ENCODE results near the gene TRMT2A.

Gene TRMT2A

DNA sequence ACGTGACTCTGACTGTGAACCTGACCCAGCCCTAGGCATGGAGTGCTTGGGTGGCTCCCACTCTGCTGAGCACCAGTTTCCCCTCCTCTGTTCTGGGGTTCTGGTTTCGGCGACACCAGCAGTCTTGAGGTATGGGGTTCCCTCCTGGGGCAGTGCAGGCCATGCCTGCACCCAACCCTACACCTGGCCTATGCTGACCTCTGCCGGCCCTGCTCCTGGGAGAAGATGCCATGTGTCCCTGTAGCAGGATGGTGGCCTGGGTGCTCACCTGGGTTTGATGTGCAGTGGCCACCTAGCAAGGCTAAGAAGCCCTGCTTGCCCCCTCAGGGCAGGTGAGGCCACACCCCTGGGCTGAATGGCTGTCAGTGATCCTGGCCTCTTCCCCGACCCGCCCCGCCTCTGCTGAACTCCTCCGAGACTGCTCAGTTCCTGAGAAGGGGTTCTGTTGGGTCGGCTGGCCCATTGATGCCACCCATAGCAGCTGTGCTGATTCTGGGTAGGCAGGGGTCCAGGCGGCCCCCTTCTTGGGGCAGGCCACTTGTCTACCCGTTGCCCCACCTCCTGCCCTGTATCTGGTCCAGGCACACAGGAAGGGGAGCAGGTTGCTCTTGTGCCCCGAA is 17.0 kb upstream of the TRMT2A start:
- no peak for DNase-seq

DNA sequence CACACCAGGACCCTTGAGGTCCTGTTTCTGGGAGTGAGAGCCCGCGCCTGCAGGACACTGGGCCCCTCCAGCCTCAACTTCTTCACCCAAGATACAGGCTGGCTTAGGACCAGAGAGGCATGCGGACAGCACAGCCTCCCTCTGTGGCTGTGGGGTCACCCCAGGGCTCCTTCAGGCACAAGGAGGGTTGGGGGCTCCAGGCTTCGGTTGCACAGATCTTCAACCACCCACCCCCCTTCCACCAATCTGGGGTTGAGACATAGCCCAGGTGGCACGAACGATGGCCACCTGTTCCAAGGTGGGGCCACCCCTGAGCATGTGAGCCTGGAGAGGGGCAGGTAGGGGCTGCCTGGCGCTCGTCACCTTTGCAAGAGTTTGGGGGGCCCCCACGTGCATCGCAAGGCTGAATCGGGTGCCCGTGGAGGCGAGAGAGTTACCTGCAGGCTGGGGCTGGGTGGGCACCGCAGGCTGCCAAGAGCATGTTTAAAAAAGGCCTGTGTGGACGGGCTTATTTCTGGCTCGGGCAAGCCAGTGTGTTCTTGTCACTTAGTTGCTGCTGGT is 15.7 kb upstream of the TRMT2A start:
- DNase-seq, result no peak

- DNase-seq, result no peak
Measured at GRCh38 chr22:20131859-20132685, 15.0 kb upstream of the TRMT2A start.

DNA sequence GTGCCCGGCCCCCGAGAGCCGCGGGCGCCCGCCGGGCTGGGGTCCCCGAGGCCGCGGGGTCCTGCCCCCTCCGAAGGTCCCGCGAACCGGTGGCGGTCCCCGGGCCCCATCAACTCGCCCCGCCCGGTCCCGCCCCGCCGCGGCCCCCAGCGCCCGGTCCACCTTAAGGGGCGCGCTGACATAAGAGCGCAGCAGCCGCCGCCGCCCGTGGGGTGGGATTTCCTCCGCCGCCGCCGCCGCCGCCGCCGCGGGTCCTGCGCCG is 14.5 kb upstream of the TRMT2A start, which contains the start of gene ZDHHC8:
TSS of gene ZDHHC8 (plus strand) at position 208 of the 262 bp plus-strand sequence. CDS start 144 bp downstream, outside the sequence.
- no peak for DNase-seq

- DNase-seq, result peak; percentile 74
Measured at GRCh38 chr22:20130731-20131596, 13.9 kb upstream of the TRMT2A start.

DNA sequence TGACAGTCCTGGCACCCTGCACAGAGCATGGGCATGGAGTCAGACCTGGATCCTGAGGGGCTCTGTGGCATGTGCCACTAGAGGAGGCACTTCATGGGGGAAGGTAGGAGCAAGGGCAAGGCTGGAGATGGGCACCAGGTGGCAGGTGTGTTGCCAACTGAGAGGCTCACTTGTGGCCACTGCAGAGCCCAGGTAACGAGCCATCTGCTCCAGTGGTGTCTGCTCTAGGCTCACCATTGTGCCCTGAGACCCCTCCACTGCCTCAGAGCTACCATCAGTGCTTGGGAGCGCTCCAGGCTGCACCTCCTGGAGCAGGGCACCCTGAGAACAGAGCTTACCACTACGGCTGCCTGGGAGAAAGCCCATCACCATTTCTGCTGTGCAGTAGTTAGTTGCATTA is 13.3 kb upstream of the TRMT2A start:
- DNase-seq, result no peak

DNA sequence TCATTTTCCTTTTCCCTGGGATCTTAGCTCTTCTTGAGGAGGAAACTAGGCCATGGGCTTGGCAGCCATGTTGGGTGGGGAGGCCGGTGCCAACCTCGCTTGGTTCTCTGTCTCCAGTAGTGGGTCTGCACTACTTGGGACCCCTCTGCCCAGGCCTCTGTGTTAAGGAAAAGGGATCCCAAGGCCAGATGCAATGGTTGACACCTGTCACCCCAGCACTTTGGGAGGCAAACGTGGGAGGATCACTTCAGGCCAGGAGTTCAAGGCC is 12.7 kb upstream of the TRMT2A start:
- DNase-seq, result no peak

DNA sequence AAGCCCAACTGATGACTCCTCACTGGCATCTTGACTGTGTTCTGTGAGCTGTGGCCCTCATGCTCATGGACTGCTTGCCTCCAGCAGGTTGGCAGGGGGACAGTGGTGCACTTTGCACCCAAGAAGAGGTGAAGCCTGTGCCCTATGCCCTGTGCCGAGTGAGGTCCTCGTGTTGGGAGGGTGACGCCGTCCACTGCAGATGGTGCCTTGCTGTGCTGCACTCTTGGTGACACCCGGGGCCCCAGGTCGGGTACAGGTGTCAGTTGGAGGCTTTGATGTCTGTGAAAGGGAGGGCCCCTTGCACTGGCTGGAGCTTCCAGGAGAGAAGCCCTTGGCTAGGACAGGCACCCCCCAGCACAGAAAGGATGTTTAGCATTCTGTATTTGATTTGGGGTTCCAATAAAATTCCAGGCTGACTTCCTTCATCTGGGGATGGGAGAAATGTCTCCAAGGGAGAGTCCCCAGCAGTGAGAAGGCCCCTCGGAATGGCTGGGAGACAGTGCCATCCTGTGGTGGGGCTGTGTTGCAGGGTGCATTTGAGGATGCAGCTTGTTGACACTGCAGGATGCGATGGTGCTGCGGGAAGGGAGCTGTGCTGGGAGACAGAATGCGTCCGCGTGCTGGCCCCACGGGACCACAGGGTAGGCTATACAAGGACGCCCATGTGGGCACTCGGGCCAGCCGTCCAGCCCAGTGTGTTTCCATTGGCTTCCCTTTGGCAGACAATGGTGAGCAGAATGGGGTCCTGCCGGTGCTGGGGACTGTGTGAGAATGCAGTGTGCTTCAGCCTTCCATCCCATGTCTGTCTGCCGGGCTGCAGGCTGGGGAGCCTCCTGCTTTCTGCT is 12.1 kb upstream of the TRMT2A start:
- DNase-seq, result no peak

- no peak for DNase-seq
Measured at GRCh38 chr22:20128619-20128901, 11.5 kb upstream of the TRMT2A start.

DNA sequence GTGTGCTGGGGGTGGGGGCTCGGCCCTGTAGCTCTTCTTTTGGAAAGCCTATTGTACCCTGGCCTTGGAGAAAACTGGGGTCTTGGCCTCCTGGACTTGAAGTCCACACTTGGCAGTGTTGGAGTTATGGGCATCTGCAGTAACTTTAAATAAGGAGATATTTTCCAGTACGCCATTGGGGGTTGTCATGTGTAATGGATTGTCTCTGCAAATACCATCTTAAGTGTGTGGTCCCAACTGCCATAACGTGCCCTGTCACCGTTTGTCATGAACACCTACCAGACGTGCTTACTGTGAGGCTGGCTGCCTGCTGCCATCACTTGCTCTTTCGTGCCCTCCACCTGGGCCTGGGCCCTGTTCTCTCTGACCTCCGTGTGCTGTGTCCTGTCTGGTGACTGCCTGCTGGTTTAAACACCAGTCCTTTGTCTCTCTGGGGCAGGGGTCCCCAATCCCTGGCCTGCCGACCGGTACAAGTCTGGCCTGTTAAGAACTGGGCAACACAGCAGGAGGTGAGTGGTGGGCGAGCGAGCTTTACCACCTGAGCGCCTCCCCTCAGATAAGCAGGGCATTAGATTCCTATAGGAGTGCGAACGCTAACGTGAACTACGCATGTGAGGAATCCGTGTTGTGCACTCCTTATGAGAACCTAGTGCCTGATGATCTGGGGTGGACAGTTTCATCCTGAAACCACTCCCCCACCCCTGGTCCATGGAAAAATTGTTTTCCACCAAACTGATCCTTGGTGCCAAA is 11.0 kb upstream of the TRMT2A start:
- no peak for DNase-seq

- DNase-seq, result no peak
Measured at GRCh38 chr22:20127318-20127868, 10.4 kb upstream of the TRMT2A start.

DNA sequence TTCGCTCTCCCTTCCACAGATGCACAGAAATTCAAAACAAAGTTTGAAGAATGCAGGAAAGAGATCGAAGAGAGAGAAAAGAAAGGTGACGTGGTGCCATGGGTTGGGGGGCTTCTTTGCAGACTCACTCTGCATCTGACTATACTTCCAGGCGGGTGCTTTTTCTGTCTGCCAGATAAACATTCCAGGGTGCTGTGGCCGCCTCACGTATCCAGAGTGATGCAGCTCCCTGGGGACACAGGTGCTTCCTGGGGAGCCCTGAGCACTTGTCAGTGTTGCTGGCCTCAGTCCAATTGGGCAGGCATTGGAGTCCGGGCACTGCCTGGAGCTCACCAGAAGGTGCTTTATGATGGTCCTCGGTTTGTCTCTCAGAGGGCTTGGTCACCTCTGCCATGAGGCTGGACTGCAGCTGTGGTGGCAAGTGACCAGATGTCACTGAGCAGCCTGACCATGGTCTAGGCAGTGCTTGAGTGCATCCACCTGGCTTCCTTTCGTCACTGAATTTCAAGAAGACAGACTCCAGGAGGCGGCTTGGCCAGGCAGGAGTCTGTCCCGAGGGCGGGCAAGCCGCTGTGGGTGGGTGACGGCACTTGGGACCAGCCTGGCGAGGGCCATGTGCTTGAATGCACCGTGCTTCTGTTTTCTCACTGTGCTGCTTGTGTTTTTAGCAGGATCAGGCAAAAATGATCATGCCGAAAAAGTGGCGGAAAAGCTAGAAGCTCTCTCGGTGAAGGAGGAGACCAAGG is 9.4 kb upstream of the TRMT2A start:
- no peak for DNase-seq

GRCh38 chr22:20125201-20126174 is 8.5 kb upstream of the TRMT2A start:
- DNase-seq, result no peak

DNA sequence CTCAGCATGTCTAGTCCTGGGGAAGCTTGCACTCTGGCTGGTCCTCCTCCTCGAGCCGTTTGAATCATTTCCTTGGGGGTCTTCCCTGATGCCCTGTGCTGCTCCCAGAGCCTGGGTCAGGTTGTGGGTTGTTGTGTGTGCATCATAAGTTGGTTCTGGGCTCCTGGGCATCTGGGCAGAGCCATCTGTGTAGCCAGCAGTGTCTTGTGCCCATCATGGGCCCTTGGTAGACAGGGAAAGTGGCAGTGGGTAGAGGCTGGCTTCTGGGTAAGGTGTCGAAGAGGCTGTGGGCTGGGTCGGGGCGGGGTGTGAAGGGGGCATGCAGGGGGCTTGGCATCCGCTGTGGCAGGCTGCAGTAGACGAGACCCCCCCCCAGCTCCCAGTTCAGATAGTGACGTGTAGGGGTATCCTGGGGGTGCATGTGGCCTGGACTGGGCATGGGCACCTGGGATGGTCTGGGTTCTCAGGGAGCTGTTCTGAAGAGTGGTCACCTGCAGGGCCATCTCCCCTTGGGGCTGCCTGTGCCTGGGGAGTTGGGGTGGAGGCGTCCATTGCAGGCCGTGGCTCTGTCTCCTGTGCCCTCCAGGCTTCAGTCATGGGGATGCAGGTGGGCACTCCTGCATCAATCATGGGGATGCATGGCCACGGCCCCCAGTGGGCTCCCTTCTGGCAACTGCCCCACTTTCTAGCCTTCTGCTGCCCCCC is 7.2 kb upstream of the TRMT2A start:
- DNase-seq, result no peak

DNA sequence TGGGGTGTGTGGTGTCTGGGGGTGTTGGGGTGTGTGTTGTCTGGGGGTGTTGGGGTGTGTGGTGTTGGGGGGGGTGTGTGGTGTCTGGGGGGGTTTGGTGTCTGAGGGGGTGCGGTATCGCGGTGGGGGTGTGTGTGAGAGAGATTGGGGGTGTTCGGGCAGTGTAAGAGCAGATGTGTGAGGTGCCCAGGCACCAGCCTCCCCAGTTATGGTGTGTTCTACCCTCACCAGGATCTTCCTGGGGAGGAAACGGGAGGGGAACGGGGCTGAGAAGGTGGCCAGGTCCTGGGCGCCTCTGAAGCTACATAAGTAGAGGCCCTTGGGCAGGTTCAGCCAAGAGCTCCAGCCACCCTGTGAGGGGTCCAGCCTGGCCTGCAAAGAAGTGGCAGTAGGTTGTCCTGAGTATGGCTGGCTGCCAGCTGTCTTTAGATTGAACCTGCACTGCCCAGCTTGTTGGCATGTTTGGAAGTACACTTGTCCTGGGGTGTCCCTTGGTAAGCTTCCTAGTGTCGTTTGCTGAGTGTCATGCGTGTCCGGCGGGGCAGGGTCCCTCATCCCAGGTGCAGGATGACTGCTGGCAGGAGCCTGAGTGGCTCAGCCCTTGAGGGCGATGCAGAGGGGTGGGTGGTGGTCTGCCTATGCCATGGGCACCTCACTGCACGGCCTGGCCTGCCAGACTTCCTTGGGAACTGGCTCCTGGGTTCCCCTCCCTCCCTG is 6.5 kb upstream of the TRMT2A start:
- DNase-seq, result no peak

DNA sequence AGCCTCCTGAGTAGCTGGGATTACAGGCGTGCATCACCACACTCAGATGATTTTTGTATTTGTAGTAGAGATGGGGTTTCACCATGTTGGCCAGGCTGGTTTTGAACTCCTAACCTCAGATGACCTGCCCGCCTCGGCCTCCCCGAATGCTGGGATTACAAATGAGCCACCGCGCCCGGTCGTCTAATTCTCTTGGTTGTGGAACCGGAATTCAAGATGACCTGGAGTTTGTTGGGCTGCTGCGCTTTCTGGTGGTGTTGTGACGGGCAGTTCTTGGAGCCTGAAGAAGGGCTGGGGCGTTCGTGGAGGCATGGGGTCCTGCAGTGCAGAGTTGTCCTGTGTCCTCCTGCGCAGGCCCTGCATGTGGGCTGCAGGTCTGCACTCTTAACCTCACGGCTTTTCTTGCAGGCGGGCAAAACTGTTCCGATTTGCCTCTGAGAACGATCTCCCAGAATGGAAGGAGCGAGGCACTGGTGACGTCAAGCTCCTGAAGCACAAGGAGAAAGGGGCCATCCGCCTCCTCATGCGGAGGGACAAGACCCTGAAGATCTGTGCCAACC is 4.9 kb upstream of the TRMT2A start:
- no peak for DNase-seq

GRCh38 chr22:20118300-20119020 is 1.4 kb upstream of the TRMT2A start:
- no peak for DNase-seq

Measured in 8988T (cell line).